HG03575 (cell line): ENCODE results near the gene CCDC137.

Experiments
- ATAC-seq: cut with Tn5 transposase; IDR thresholded peaks from one replicate; pipeline ENCODE4 v1.9.1; 2021; ENCODE audit not compliant: unreplicated experiment, insufficient number of reproducible peaks, low FRiP score; ENCODE audit errors: extremely low read depth

Gene CCDC137

DNA sequence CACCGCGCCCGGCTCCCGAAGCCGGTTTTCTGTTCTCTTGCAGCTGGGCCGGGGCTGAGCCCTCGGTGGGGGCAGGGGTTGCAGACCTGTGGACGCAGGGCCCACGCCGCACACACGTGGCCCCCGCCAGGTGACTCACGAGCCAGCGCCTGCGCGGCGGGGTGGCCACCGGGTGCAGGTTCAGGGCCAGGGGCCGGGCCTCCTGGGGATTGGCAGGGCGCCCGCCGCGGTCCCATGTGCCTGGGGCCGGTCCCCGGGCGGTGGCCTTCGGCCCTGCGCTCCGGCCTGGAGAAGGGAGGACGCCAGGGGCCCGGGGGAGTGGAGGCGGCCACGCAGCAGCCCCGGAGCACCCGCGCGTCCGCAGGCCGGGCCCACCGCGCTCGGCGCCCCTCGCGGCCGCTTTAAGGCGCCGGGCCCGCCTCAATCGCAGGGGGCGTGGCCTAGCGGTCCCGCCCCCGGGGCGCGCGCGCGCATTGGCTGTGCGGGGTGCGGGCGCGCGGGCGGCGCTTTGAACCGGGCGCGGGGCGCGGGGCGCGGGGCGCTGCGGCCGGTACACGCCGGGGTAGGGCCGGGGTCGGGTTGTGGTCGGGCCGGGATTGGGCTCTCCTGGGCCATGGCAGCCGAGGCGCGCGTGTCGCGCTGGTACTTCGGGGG lies 45.4 kb downstream of the CCDC137 start, which contains the start of gene SLC25A10:
Gene SLC25A10, plus strand, starts transcription at position 471 of the 654 bp plus-strand sequence. Its CDS starts 143 bp downstream, at position 614.
- ATAC-seq, result no peak

DNA sequence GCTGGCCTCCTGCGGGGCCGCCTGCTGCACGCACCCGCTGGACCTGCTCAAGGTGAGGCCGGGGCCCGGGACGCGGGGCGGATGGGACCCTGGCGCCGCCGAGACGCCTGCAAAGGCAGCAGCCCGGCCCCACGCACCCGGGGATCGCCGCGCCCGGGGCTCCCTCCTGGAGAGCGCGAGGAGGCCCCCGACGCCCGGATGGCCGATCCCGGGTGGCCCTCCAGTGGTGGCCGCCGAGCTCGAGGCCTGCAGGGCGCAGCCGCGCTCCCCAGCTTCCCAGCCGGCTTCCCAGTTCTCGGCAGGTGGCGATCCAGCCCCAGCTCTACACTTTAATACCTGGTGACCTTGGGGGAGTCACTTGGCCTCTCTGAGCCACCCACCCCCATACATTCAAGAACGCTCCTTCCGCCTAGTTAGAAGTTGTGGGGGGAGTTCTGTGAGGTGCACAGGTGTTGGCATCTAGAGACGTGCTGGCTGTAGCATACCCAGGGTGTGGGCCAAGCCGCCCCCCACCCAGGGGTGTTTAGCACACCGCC lies 46.0 kb downstream of the CCDC137 start:
- ATAC-seq, result no peak

DNA sequence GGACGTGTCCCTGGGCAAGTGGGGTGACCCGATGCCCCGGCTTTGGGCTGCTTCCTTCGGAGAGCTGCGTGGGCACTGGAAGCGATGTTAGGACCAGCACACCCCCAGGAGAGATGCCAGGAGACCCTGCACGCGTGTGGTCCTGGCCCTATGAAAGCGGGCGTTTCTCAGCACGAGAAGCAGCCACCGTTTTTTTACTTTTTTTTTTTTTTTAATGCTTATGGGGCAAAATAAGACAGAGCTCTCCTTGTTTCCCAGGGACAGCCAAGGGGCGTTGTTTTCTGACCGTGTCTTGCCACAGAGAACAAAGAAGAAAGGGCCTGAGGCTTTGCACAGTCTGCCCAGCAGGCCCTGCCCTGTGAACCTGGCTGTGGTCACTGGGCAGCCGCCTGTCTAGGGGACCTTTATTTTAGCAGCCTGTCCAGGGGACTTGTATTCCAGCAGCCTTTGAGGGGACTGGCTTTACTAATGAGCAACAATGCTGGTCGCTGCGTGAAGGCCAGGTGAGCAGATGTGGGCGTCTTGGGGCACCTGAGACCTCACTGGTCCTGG lies 46.5 kb downstream of the CCDC137 start:
- ATAC-seq, result no peak

DNA sequence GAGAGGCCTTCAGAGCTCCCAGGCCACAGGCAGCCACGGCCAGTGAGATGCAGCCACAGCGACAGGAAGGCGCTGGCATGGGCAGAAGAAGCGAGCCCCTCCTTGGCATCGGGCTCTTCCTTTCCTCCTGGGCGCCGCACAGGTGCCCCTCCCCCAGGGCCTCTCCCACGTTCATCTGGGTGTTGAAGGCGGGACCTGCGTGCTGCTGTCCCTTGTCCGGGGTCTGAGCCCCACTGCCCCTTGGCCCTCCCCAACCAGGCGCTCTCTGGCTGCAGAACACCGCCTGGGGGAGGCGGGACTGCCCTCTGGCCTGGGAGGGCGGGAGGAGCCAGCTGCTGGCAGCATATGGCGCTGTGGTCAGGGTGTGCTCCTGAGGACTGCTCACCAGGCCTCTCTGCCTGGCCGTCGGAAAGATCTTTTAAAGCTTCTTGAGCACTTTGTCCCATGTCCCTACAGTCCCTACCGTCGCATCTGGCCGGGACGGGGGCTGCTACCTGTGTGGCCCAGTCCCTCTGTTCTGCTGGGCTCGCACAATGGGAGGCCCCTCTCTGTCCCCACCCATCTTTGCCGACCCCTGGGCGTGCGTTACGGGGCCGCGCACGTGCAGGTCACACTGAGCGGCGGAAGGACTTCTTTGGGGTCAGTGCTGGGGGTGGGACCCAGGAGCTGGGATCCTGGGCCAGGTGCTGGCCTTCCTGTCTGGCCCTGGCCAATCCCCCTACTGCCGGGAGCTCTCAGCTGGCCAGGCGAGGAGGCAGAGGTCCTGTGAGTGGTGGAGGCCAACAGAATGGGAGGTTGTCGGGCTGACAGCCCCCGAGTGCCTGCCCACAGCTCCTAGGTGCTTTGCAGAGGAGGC lies 47.2 kb downstream of the CCDC137 start:
- no peak for ATAC-seq

DNA sequence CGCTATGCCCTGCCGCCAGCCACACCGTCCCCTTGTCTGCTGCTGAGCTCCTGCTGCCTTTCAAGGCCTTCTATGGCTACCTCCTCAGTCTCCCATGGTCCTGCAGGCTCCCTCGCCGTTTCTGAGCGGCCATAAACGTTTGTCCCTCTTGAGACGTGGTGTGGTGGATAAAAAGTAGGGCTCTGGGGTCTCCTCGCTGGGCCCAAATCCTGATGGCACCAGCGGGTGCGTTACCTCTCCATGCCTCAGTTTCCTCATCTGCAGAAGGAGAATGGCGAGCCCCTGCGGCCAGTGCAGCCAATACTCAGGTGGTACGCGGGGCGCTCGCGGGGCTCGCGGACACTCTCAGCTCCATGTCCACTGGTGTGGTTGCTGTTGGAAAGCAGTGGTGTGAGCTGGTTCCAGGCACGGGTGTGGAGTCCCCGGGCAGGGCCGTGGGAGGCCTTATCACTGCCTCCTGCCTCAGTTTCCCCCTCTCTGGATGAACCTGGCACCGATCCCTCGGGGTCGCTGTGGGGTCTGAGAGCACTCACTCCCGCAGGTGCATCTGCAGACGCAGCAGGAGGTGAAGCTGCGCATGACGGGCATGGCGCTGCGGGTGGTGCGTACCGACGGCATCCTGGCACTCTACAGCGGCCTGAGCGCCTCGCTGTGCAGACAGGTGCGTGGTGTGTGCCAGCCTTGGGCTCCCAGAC lies 48.0 kb downstream of the CCDC137 start:
- ATAC-seq, result no peak

DNA sequence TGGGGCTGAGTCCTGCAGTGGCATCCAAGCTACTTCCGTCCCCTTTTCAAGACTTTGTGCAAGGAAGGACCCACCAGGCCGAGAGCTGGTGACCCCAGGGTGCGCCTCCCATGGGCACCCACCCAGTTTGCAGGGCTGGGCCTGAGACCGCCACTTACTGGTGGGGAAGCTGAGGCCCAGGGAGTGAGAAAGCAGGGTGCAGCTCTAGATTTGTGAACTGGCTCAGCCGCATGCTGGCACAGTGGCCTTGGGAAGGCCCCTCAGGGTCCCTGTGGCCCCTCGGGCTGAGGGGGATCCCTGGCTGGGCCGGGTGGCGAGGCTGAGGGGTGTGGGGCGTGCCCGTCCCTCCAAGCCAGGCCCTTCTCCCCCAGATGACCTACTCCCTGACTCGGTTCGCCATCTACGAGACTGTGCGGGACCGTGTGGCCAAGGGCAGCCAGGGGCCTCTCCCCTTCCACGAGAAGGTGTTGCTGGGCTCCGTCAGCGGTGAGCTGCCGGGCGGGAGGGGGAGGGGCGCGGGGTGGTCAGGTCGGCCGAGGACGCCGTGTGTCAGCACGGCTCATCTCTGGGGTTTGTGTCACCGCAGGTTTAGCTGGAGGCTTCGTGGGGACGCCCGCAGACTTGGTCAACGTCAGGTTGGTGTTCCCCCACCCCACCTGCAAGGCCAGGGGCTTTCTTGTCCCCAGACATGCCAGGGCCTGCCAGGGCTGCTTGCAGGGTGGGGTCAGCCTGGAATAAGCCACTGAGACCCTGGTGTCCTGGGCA lies 48.8 kb downstream of the CCDC137 start:
- ATAC-seq, result no peak

DNA sequence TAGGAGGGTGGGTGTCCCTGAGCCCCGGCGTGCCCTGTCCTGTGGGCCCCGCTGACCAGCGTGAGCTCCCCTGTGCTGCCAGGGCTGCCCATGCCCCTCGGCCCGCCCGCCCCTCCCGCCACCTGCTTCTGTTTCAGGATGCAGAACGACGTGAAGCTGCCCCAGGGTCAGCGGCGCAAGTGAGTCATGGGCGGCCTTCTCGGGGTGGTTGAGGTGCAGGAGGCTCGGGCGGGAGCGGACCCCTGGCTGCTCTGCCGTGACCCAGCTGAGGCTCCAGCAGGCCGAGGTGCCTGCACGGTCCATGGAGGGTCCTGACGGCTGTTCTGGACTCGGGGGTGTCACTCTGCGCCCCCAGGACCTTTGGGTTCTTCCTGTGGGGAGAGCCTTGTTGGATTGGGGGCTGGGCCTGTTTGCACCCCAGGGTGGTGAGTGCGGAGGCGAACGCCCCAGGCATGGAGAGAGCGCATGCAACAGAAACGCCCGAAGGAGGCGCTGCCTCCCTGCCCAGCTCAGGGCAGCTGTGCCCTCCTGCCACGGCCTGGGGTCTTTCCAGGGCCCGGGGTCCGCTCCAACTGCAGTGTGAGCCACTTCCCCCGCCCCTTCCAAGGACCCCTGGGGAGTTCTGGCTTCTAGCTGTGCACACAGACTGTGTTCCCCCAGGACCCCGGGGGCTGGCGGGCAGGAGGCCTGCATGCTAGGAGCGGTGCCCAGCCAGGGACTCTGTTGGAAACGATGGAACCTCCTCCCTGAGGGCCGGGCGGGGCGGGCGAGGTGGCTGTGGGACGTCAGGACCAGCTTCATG lies 49.5 kb downstream of the CCDC137 start:
- no peak for ATAC-seq

DNA sequence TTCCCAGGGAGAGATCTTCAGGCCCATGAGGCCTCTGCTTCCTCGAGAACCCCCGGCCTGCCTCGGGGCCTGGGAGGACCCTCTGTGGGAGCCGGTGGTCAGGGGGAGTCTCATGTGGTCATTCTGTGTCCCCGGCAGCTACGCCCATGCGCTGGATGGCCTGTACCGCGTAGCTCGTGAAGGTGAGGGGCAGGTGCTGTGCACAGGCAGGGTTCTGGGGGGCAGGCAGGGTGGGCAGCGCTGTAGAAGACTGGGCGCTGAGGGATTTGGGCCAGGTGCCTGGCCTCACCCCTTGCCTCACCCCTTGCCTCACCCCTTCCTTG lies 50.1 kb downstream of the CCDC137 start:
- ATAC-seq, result no peak

DNA sequence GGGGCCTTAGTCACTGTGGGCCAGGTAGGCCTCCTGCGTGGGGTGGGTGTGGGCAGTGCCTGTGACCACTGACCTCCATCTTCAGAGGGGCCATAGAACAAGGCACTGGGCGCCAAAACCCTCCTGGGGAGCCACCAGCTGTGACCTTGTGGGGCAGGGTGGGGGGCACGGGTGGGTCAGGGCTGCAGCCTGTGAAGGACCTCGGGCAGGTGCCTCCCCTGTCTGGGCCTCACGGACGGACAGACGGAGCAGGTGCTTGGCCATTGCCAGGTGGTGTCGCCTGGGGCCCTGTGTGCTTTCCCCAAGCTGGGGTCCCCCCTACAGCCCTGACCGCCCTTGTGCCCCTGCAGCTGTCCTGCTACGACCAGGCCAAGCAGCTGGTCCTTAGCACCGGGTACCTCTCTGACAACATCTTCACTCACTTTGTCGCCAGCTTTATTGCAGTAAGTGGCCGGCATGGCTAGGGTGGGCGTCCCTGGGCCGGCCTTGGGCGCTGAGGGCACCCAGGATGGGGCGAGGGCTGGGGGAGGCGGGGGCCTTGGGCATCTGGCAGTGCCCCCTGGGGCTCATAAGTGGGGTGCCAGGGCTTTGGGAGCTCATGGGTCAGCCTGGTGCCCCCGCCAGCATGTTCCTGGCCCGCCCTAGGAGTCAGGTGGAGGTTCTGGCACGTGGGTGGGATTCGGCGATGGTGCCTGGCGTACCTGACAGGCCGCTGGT lies 50.7 kb downstream of the CCDC137 start:
- ATAC-seq, result no peak

DNA sequence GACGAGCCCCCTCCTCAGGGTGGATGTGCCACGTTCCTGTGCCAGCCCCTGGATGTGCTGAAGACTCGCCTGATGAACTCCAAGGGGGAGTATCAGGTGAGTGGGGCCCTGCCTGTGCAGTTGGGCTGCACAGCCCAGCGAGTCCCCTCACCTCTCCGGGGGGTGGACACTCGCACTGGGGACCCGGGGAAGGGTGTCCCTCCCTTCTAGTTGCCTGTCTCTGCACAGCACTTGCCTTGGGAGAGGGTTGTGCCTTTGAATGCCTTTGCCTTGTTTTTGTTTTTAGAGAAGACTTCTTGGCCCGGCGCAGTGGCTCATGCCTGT lies 51.2 kb downstream of the CCDC137 start:
- no peak for ATAC-seq

DNA sequence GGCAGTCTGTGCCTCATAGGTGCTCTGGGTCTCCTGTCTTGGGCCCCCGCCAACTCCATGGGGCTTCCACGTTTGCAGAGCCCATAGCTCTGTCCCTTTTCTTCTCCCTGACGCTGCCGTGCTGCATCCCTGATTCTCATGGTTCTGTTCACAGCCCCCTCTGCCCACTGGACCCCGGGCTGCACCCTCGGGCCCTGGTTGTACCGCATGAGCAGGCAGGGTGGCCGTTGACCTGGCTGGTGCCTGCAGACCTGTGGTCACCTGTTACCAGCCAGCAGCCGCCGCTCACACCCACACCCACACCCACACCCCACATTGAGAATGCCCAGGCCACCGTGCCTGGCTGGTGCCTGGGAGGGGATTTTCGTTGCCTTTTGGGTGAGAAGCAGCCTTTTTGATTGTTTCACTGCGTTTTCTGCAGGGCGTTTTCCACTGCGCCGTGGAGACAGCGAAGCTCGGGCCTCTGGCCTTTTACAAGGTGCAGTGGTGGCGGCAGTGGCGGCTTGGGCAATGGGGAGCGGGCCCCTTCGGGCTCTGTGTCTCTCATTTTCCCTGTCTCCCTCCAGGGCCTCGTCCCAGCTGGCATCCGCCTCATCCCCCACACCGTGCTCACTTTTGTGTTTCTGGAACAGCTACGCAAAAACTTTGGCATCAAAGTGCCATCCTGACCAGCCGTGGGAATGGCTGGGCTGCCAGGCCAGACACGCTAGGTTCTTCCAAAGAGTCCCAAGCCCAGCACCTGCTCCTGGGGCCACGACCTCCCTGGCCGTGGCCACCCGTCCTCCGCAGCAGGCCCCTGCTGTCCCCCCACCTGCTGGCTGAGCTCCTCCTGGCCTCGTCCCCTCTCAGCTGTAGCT lies 53.1 kb downstream of the CCDC137 start:
- no peak for ATAC-seq

DNA sequence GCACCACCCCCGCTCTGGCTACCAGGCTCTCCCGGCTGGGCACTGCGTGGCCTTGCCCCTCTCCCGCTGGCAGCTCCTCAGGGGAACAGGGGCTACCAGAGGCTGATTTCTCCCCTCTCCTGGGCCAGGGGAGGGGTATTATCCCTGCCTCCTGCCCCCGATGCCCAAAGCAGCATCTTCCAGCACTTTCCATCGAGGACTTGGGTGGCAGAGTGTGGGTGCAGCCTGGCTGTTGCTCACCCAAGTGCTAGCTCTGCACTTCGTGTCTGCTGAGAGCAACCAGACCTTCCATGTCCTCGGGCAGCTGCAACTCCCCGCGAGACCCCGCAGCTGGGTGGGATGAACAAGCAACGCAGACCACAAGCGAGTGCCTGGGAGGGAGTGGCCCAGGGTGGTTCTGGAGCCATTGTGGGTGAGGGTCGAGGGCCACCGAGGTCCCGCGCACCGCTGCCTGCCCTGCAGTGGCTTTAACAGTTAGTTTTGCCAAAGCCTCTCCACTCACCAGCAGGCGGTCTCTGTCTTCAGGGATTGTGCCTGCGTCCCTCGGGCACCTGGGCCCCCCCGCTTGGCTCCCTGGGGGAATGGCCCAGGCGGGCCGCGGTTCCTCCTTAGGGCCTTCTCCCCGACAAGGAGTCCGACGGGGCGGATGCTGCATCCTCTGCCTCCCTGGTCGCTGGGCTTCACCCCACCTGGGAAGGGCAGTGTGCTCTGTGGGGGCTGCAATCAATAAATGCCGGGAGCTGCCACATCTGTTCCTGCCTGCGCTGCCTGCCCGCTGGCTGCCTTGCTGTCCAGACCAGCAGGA lies 53.9 kb downstream of the CCDC137 start:
- ATAC-seq, result no peak

DNA sequence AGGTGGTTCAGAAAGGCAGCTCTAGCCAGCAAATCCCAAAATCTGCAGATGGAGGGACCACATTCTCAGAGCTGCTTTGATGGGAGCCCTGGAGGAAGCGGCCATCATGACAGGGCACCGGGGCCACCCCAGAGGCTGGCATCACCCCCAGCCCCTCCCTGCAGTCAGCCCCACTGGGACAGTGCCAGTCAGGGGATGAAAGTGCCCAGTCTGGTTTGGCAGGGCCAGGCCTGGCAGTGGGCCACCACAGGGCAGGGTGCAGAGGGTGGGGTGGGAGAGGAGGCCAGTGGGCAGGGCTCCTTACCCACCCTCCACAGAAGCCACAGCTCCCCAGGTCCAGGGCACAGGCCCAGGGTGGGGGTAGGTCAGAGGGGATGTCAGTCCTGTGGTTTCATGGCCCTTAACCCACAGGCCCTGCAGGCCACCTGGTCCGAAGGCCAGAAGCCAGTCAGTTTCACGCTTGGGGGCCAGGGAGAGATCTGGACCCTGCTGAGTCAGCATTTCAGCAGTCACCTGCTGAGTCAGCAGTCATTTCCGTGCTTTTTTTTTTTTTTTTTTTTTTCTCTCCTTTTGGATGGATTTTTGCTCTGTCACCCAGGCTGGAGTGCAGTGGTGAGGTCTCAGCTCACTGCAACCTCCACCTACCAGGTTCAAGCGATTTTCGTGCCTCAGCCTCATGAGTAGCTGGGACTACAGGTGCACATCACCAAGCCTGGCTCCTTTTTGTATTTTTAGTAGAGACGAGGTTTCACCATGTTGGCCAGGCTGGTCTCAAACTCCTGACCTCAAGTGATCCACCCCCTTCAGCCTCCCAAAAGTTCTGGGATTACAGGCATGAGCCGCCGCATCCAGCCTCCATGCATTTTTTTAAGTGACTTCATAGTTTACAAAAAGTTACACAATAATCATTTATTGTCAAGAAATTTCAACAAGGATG lies 55.9 kb downstream of the CCDC137 start:
- ATAC-seq, result no peak
